RWPE2 (cell line): ENCODE measurements around the gene CRTC2.
A peak's percentile ranks its signal among the peaks of the same experiment; 100 is the strongest.
"Not testable (repeated sequence)": the region's sequence is repeated elsewhere in the genome, so short reads cannot be mapped to it uniquely, and the experiment has no call there.

Experiments
- ATAC-seq: fragments of 200-7000 bp; cut with Tn5 transposase; 3 replicates; pipeline ENCODE4 v1.9.1; 2021; ENCODE audit warnings: low read depth
- DNase-seq: peaks from one replicate; pipeline ENCODE4 v3.0.0-alpha.2; 2020; ENCODE audit warnings: low spot score
- H3K27ac ChIP-seq: fragments of 450-650 bp; 2 replicates; pipeline ENCODE4 v1.5.1; 2017; ENCODE audit warnings: mild to moderate bottlenecking; ENCODE audit not compliant: poor library complexity, severe bottlenecking
- H3K27me3 ChIP-seq: fragments of 250-450 bp; sonication (Bioruptor Pico); 2 replicates; pipeline ENCODE4 v1.5.1; 2021; ENCODE audit warnings: mild to moderate bottlenecking, moderate library complexity; ENCODE audit not compliant: insufficient read depth, poor library complexity, severe bottlenecking
- H3K36me3 ChIP-seq: fragments of 250-450 bp; sonication (Bioruptor Pico); 2 replicates; pipeline ENCODE4 v1.5.1; 2020; ENCODE audit warnings: low read depth, mild to moderate bottlenecking, moderate library complexity
- H3K4me1 ChIP-seq: fragments of 250-450 bp; sonication (Bioruptor Pico); 2 replicates; pipeline ENCODE4 v1.5.1; 2021; ENCODE audit warnings: mild to moderate bottlenecking, moderate library complexity; ENCODE audit not compliant: insufficient read depth, poor library complexity, severe bottlenecking
- H3K4me3 ChIP-seq: fragments of 250-450 bp; sonication (Bioruptor Pico); 2 replicates; pipeline ENCODE4 v1.5.1; 2021; ENCODE audit warnings: mild to moderate bottlenecking, moderate library complexity; ENCODE audit not compliant: severe bottlenecking
- H3K9me3 ChIP-seq: fragments of 250-450 bp; sonication (Bioruptor Pico); 2 replicates; pipeline ENCODE4 v1.5.1; 2021; ENCODE audit warnings: mild to moderate bottlenecking, moderate library complexity; ENCODE audit not compliant: severe bottlenecking
- TF ChIP-seq, protein P1 (sequence below): fragments of 450-650 bp; IDR thresholded peaks from one replicate; pipeline ENCODE4 v1.5.1; 2017; ENCODE audit warnings: mild to moderate bottlenecking, moderate library complexity; ENCODE audit not compliant: poor library complexity, severe bottlenecking

CRTC2 gene

GRCh38 chr1:153919876-153920852 is 38.2 kb downstream of the CRTC2 start:
- no peak for DNase-seq
- no peak overlapping the region for H3K4me3 ChIP-seq
- no peaks in the 10 kb centered on the region for H3K27me3 ChIP-seq
- H3K4me1 ChIP-seq = peaks cover 11% of the 10 kb centered on the region
- peaks cover 32% of the 10 kb centered on the region for H3K36me3 ChIP-seq
- ATAC-seq = no peak
- H3K27ac ChIP-seq = peak overlapping the region; percentile 82
- H3K9me3 ChIP-seq = no peaks in the 10 kb centered on the region
- TF ChIP-seq, protein P1, sequence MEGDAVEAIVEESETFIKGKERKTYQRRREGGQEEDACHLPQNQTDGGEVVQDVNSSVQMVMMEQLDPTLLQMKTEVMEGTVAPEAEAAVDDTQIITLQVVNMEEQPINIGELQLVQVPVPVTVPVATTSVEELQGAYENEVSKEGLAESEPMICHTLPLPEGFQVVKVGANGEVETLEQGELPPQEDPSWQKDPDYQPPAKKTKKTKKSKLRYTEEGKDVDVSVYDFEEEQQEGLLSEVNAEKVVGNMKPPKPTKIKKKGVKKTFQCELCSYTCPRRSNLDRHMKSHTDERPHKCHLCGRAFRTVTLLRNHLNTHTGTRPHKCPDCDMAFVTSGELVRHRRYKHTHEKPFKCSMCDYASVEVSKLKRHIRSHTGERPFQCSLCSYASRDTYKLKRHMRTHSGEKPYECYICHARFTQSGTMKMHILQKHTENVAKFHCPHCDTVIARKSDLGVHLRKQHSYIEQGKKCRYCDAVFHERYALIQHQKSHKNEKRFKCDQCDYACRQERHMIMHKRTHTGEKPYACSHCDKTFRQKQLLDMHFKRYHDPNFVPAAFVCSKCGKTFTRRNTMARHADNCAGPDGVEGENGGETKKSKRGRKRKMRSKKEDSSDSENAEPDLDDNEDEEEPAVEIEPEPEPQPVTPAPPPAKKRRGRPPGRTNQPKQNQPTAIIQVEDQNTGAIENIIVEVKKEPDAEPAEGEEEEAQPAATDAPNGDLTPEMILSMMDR = no peak

DNA sequence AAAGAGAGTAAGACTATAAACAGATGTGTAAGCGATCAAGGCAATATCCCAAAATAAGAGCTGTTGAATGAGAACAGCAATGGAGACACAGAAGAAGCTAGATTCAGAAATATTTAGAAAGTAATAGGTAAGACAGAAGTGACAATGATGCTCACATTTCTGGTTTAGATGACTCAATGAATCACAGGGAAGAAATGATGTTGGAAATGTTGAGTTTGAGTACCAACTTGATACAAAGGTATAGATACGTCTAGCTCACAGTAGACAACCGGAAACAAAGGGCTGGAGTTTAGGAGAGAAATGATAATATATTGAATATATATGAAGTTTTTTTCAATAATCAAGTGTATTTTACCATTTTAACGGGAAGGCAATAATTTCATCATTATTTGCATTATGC is 42.1 kb downstream of the CRTC2 start:
- H3K27ac ChIP-seq = no peak overlapping the region
- no peak overlapping the region for H3K4me3 ChIP-seq
- H3K27me3 ChIP-seq = no peaks in the 10 kb centered on the region
- ATAC-seq (no peak), DNase-seq (no peak)
- peaks cover 11% of the 10 kb centered on the region for H3K4me1 ChIP-seq
- H3K36me3 ChIP-seq = peaks cover 35% of the 10 kb centered on the region
- TF ChIP-seq, protein P1 = no peak
- no peaks in the 10 kb centered on the region for H3K9me3 ChIP-seq

GRCh38 chr1:153912349-153912748 is 46.1 kb downstream of the CRTC2 start:
- Histone ChIP-seq H3K36me3 (peaks cover 17% of the 10 kb centered on the region), H3K9me3 (no peaks in the 10 kb centered on the region), H3K27ac (no peak overlapping the region), H3K4me3 (no peak overlapping the region), H3K4me1 (no peaks in the 10 kb centered on the region), H3K27me3 (no peaks in the 10 kb centered on the region)
- TF ChIP-seq, protein P1 = no peak
- DNase-seq (no peak), ATAC-seq (no peak)

GRCh38 chr1:153910560-153910959 is 47.9 kb downstream of the CRTC2 start:
- not testable (repeated sequence) for H3K9me3 ChIP-seq, H3K27ac ChIP-seq, H3K27me3 ChIP-seq, ATAC-seq, H3K4me3 ChIP-seq, DNase-seq, H3K4me1 ChIP-seq
- H3K36me3 ChIP-seq = peaks cover 11% of the 10 kb centered on the region

GRCh38 chr1:153908071-153908470 is 50.3 kb downstream of the CRTC2 start:
- Histone ChIP-seq H3K36me3 (peaks cover 11% of the 10 kb centered on the region), H3K4me3 (no peak overlapping the region), H3K27me3 (no peaks in the 10 kb centered on the region), H3K4me1 (no peaks in the 10 kb centered on the region), H3K27ac (no peak overlapping the region), H3K9me3 (no peaks in the 10 kb centered on the region)
- ATAC-seq (no peak), DNase-seq (no peak)
- TF ChIP-seq, protein P1 = no peak
